D341Med (cell line): ENCODE data around the gene TENM3.

ENCODE experiments used
- DNase-seq: peaks from one replicate; pipeline ENCODE4 v3.0.0; 2012; ENCODE audit warnings: low spot score

Gene TENM3

GRCh38 chr4:182574706-182575105 lies 331.5 kb downstream of the TENM3 start:
- DNase-seq, result no peak

- DNase-seq, result no peak
Measured at GRCh38 chr4:182575225-182575624, 332.0 kb downstream of the TENM3 start.

- peak; percentile 53 for DNase-seq
Measured at GRCh38 chr4:182576601-182577289, 333.5 kb downstream of the TENM3 start.

GRCh38 chr4:182577411-182577810 lies 334.2 kb downstream of the TENM3 start:
- DNase-seq, result no peak

GRCh38 chr4:182578402-182578801 lies 335.2 kb downstream of the TENM3 start:
- DNase-seq, result no peak

- peak; percentile 39 for DNase-seq
Measured at GRCh38 chr4:182582245-182582644, 339.0 kb downstream of the TENM3 start.

GRCh38 chr4:182583703-182584415 lies 340.7 kb downstream of the TENM3 start:
- DNase-seq, result no peak

GRCh38 chr4:182585321-182585720 lies 342.1 kb downstream of the TENM3 start:
- DNase-seq, result peak; percentile 51

- DNase-seq, result no peak
Measured at GRCh38 chr4:182589100-182589499, 345.9 kb downstream of the TENM3 start.

- DNase-seq, result peak; percentile 67
Measured at GRCh38 chr4:182593402-182593801, 350.2 kb downstream of the TENM3 start.

GRCh38 chr4:182593864-182594263 lies 350.7 kb downstream of the TENM3 start:
- DNase-seq, result peak; percentile 33

- DNase-seq, result peak; percentile 25
Measured at GRCh38 chr4:182600093-182600492, 356.9 kb downstream of the TENM3 start.

GRCh38 chr4:182600856-182601255 lies 357.7 kb downstream of the TENM3 start:
- DNase-seq, result no peak

- no peak for DNase-seq
Measured at GRCh38 chr4:182604161-182604622, 361.0 kb downstream of the TENM3 start.

GRCh38 chr4:182604953-182605352 lies 361.8 kb downstream of the TENM3 start:
- DNase-seq, result no peak

- no peak for DNase-seq
Measured at GRCh38 chr4:182608525-182608924, 365.3 kb downstream of the TENM3 start.

- no peak for DNase-seq
Measured at GRCh38 chr4:182616476-182616875, 373.3 kb downstream of the TENM3 start.

- no peak for DNase-seq
Measured at GRCh38 chr4:182619660-182620059, 376.5 kb downstream of the TENM3 start.

GRCh38 chr4:182620111-182620980 lies 377.1 kb downstream of the TENM3 start:
- DNase-seq, result no peak

GRCh38 chr4:182624281-182624680 lies 381.1 kb downstream of the TENM3 start:
- DNase-seq, result no peak

- no peak for DNase-seq
Measured at GRCh38 chr4:182625193-182625592, 382.0 kb downstream of the TENM3 start.

GRCh38 chr4:182627996-182628395 lies 384.8 kb downstream of the TENM3 start:
- no peak for DNase-seq

GRCh38 chr4:182628544-182628943 lies 385.3 kb downstream of the TENM3 start:
- DNase-seq, result no peak
